B cell (primary cell): ENCODE data around the gene PSENEN. TPM values are rescaled to one million over a fixed set of nuclear protein-coding genes. Genes with fewer than 3 reads are reported as not detected.

ENCODE experiments used
- ATAC-seq: fragments of 200-7000 bp; cut with Tn5 transposase; one replicate; pipeline ENCODE4 v1.10.0; 2021; ENCODE audit warnings: low read depth, mild to moderate bottlenecking, moderate number of reproducible peaks, moderate library complexity
- CTCF ChIA-PET: fragments of 350-600 bp; sonication (Branson Sonifier 250); formaldehyde crosslinking; loops from one replicate; lab custom pipeline; 2021; ENCODE audit warnings: antibody characterized with exemption, inconsistent platforms; lab: Charles Lee
- POLR2A ChIA-PET: fragments of 350-600 bp; sonication (Branson Sonifier 250); formaldehyde crosslinking; loops from one replicate; lab custom pipeline; 2021; ENCODE audit warnings: antibody characterized with exemption; lab: Charles Lee
- DNase-seq: peaks from one replicate; pipeline ENCODE4 v3.0.0; 2013
- H2AFZ ChIP-seq: 2 replicates; pipeline ENCODE4 v1.6.1; 2012; ENCODE audit warnings: mild to moderate bottlenecking, low read depth, low read length; ENCODE audit not compliant: insufficient read depth, poor library complexity, severe bottlenecking
- H3K27ac ChIP-seq, 2 donors: 1 replicate in 1 of 2; 2 replicates in 1 of 2; pipeline ENCODE4 v1.5.1; 2012 to 2013; ENCODE audit warnings: low read length in 2 of 2, mild to moderate bottlenecking in 2 of 2, moderate library complexity in 1 of 2
- H3K27me3 ChIP-seq, 4 experiments: fragments of 200-600 bp in 1 of 4; sonication (generic) in 1 of 4; replicated peaks in 1 of 4; 1 replicate in 2 of 4; 2 replicates in 2 of 4; pipeline versions ENCODE4 v1.6.1 to v1.7.0; 2013 to 2016; ENCODE audit warnings: low read length in 3 of 4, mild to moderate bottlenecking in 2 of 4, mixed read lengths in 1 of 4, moderate library complexity in 1 of 4; ENCODE audit not compliant: insufficient read depth in 4 of 4, control insufficient read depth in 3 of 4; ENCODE audit errors: control extremely low read depth in 1 of 4
- H3K36me3 ChIP-seq, 2 experiments: replicated peaks in 1 of 2; 1 replicate in 1 of 2; 2 replicates in 1 of 2; pipeline versions ENCODE4 v1.6.1 to v1.7.1; 2013; ENCODE audit warnings: low read length in 1 of 2; ENCODE audit not compliant: insufficient read depth in 2 of 2, control insufficient read depth in 1 of 2; ENCODE audit errors: control extremely low read depth in 1 of 2, extremely low read depth in 1 of 2
- H3K4me1 ChIP-seq, 2 donors: fragments of 200-600 bp in 1 of 2; sonication (generic) in 1 of 2; 1 replicate in 1 of 2; 2 replicates in 1 of 2; pipeline versions ENCODE4 v1.5.1 to v1.6.1; 2013 to 2017; ENCODE audit warnings: low read length in 2 of 2; ENCODE audit not compliant: control insufficient read depth in 2 of 2, insufficient read depth in 2 of 2
- H3K4me2 ChIP-seq: replicated peaks from 2 replicates; pipeline ENCODE3; 2012; ENCODE audit warnings: mild to moderate bottlenecking, low read depth, low read length; ENCODE audit not compliant: poor library complexity, severe bottlenecking
- H3K4me3 ChIP-seq, 5 experiments: fragments of 200-600 bp in 1 of 5; sonication (generic) in 1 of 5; 1 replicate in 3 of 5; 2 replicates in 2 of 5; pipeline versions ENCODE4 v1.5.1 to v1.7.0; 2011 to 2016; ENCODE audit warnings: low read length in 4 of 5, mild to moderate bottlenecking in 4 of 5, low read depth in 2 of 5, control low read depth in 1 of 5, moderate library complexity in 1 of 5; ENCODE audit not compliant: insufficient read depth in 1 of 5; ENCODE audit errors: control extremely low read depth in 1 of 5, extremely low read depth in 1 of 5
- H3K79me2 ChIP-seq: fragments of 200-600 bp; sonication (generic); one replicate; pipeline ENCODE4 v1.6.0; 2016; ENCODE audit warnings: low read length; ENCODE audit not compliant: control insufficient read depth, insufficient read depth
- H3K9ac ChIP-seq: fragments of 200-600 bp; sonication (generic); 2 replicates; pipeline ENCODE4 v1.6.1; 2017; ENCODE audit warnings: mild to moderate bottlenecking, low read length, moderate library complexity
- H3K9me3 ChIP-seq, 3 donors: one replicate each; pipeline versions ENCODE4 v1.6.1 to v1.7.1; 2013; ENCODE audit warnings: low read length in 2 of 3; ENCODE audit not compliant: control insufficient read depth in 2 of 3, insufficient read depth in 1 of 3; ENCODE audit errors: control extremely low read depth in 1 of 3
- H4K20me1 ChIP-seq: 2 replicates; pipeline ENCODE4 v1.6.0; 2012; ENCODE audit warnings: mild to moderate bottlenecking, low read length; ENCODE audit not compliant: insufficient read depth, control insufficient read depth, poor library complexity, severe bottlenecking
- H3K27ac Mint-ChIP-seq: one replicate; pipeline ENCODE4 v1.8.0; 2021; ENCODE audit warnings: mixed read lengths
- H3K27me3 Mint-ChIP-seq: one replicate; pipeline ENCODE4 v1.8.0; 2021; ENCODE audit warnings: mixed read lengths
- H3K4me1 Mint-ChIP-seq: one replicate; pipeline ENCODE4 v1.8.0; 2021; ENCODE audit warnings: mixed read lengths
- H3K4me3 Mint-ChIP-seq: one replicate; pipeline ENCODE4 v1.8.0; 2021; ENCODE audit warnings: mixed read lengths
- H3K9me3 Mint-ChIP-seq: one replicate; pipeline ENCODE4 v1.8.0; 2022; ENCODE audit warnings: mixed read lengths; ENCODE audit not compliant: insufficient read depth
- CTCF ChIP-seq: fragments of 200-600 bp; IDR thresholded peaks from one replicate; pipeline ENCODE4 v1.8.0; 2022; ENCODE audit warnings: antibody characterized with exemption, mild to moderate bottlenecking
- EZH2 ChIP-seq: IDR thresholded peaks from 2 replicates; pipeline ENCODE4 v1.6.1; 2012; ENCODE audit warnings: borderline replicate concordance, low read depth, mild to moderate bottlenecking, moderate library complexity, low read length; ENCODE audit not compliant: insufficient read depth, poor library complexity, severe bottlenecking
- WGBS: methylation state at CpG from one replicate; pipeline ENCODE4 v1.1.5; 2013; ENCODE audit warnings: missing lambda C conversion rate; ENCODE audit not compliant: insufficient coverage; 5-methylcytosine and 5-hydroxymethylcytosine counted together
- intact Hi-C: fragments of 100-400 bp; cut with micrococcal nuclease; formaldehyde crosslinking; loops from one replicate; pipeline ENCODE4 v1.10.0; 2022
- polyA plus RNA-seq: library from polyadenylated mRNA; depleted of rRNA; stranded (reverse); fragments of >200 nt; gene quantifications from 2 replicates; pipeline ENCODE4 v1.2.3, GENCODE V29; 2012
- total RNA-seq, 2 donors: library from RNA; stranded (reverse); fragments of 120-200 nt in 1 of 2; gene quantifications; 1 replicate in 1 of 2; 2 replicates in 1 of 2; pipeline versions ENCODE4 v1.2.3 to v1.2.4, GENCODE V29; 2013 to 2022

Gene PSENEN
- total and polyA plus RNA-seq, 2 donors (not counting 1 experiment from before 2014, with no cell fraction given), result 17.7 to 36.4 TPM

GRCh38 chr19:35702223-35703012 is 43.0 kb upstream of the PSENEN start:
- intact Hi-C loops, result loop anchor here (1.0 to 5.0 kb wide), 8 partner anchors 9 to 352 kb away; partner anchors contain the start of genes COX6B1, HAUS5, LIN37 and THAP8
- WGBS, result 1% methylated on average over 50 of the region's 50 CpGs
- ATAC-seq (peak; percentile 99), DNase-seq (peak; percentile 96)
- Histone ChIP-seq H3K36me3 (no peaks in the 10 kb centered on the region), H3K79me2 (no peaks in the 10 kb centered on the region), H3K4me1 (peaks cover 0 to 19% of the 10 kb centered on the region in 2 donors), H3K4me2 (peak overlapping the region; percentile 93), H3K27ac (peak overlapping the region; percentile 59 to 74), H4K20me1 (no peaks in the 10 kb centered on the region), H3K9ac (peak overlapping the region; percentile 87), H3K9me3 (no peaks in the 10 kb centered on the region), H3K27me3 (no peaks in the 10 kb centered on the region), H2AFZ (peak overlapping the region; percentile 99), H3K4me3 (peak overlapping the region in 4 of 5 experiments; percentile 61 to 86 (median 74))
- ChIA-PET CTCF (interaction anchor here (0.6 to 2.4 kb wide), 12 partner anchors 8 to 333 kb away, joined by 3 to 40 read pairs (median 4); partner anchors contain the start of genes COX6B1, IGFLR1, LIN37 and PSENEN), POLR2A (interaction anchor here (0.6 to 3.3 kb wide), 8 partner anchors 10 to 197 kb away, joined by 3 to 53 read pairs (median 6); partner anchors contain the start of genes COX6B1, IGFLR1, NFKBID and PSENEN)
- Mint-ChIP-seq H3K27ac (peak overlapping the region; percentile 98), H3K4me3 (peak overlapping the region; percentile 98), H3K9me3 (no peaks in the 10 kb centered on the region), H3K27me3 (no peaks in the 10 kb centered on the region), H3K4me1 (peaks cover 8% of the 10 kb centered on the region)
- TF ChIP-seq EZH2 (no peak), CTCF (no peak)
